ENCODE measurements around the gene FYB1. TPM values are rescaled to one million over a fixed set of nuclear protein-coding genes. Genes with fewer than 3 reads are reported as not detected.

FYB1 gene
- total and polyA plus RNA-seq, 2 of the 8 experiments (the other 6 are each of a cell fraction or from before 2014, with no cell fraction given), result not detected

GRCh38 chr5:39254671-39255070 lies 35.3 kb upstream of the FYB1 start:
- no peak for TF ChIP-seq SIN3A (conservative IDR thresholded peaks at IDR 0.05 in 1 of 2, IDR thresholded peaks at IDR 0.05 in 1 of 2; ENCODE audit: low read depth in 1 of 2, low read length in 2 of 2)
- no peak for TF ChIP-seq TEAD4 (IDR thresholded peaks at IDR 0.05; ENCODE audit: low read depth, low read length)
- no peak for TF ChIP-seq RBBP5 (IDR thresholded peaks at IDR 0.05; ENCODE audit: borderline replicate concordance, low read depth, low read length)
- TF ChIP-seq EP300 (IDR thresholded peaks at IDR 0.05; ENCODE audit: borderline replicate concordance in 1 of 2, low read depth in 2 of 2, low read length in 2 of 2), result no peak
- no peak for TF ChIP-seq RXRA (IDR thresholded peaks at IDR 0.05; ENCODE audit: insufficient read depth, low read depth, low read length)
- no peak for TF ChIP-seq BACH1 (IDR thresholded peaks at IDR 0.05; ENCODE audit: low read length)
- no peak for TF ChIP-seq CHD2 (IDR thresholded peaks at IDR 0.05; ENCODE audit: low read length)
- no peak for TF ChIP-seq SP2 (IDR thresholded peaks at IDR 0.05; ENCODE audit: low read length)
- no peak for TF ChIP-seq POU5F1 (IDR thresholded peaks at IDR 0.05; ENCODE audit: low read depth, low read length)
- CTCF ChIA-PET (ENCODE audit: partially characterized antibody), result interaction anchor here (0.9 to 1.2 kb wide), 3 partner anchors 10 to 37 kb away, joined by 3 to 4 read pairs (median 3); no protein-coding TSS in a partner anchor

More at GRCh38 chr5:39254671-39255070, 35.3 kb upstream of the FYB1 start:
- Histone ChIP-seq H3K4me3 (ENCODE audit: extremely low read depth in 1 of 4, insufficient read depth in 2 of 4, low read depth in 3 of 4, low read length in 4 of 4) (no peak overlapping the region), H4K5ac (ENCODE audit: insufficient read length, low read depth, low read length) (no peak overlapping the region), H3K9ac (replicated peaks in 1 of 4; ENCODE audit: extremely low read depth in 1 of 4, low read depth in 3 of 4, low read length in 3 of 4) (no peak overlapping the region), H4K8ac (ENCODE audit: extremely low read depth, insufficient read depth, low read length) (no peak overlapping the region), H2BK15ac (ENCODE audit: low read length) (no peak overlapping the region), H3K79me1 (ENCODE audit: low read depth, low read length) (no peaks in the 10 kb centered on the region), H2BK120ac (replicated peaks; ENCODE audit: low read depth, low read length) (no peak overlapping the region), H3K56ac (replicated peaks; ENCODE audit: insufficient read length, low read depth, low read length) (no peak overlapping the region), H3K18ac (ENCODE audit: extremely low read depth, low read length) (no peak overlapping the region), H3K4me2 (ENCODE audit: insufficient read depth in 1 of 2, low read depth in 2 of 2, low read length in 2 of 2) (no peak overlapping the region), H2BK20ac (ENCODE audit: low read length) (no peak overlapping the region), H2AFZ (ENCODE audit: low read length) (no peak overlapping the region), H3K9me3 (ENCODE audit: insufficient read depth in 2 of 2, low read depth in 1 of 2, low read length in 1 of 2) (no peaks in the 10 kb centered on the region), H3K23me2 (ENCODE audit: low read depth, low read length) (no peaks in the 10 kb centered on the region), H3K27me3 (replicated peaks in 1 of 4; ENCODE audit: control insufficient read depth in 3 of 4, extremely low read depth in 1 of 4, insufficient read depth in 3 of 4, low read length in 3 of 4) (no peaks in the 10 kb centered on the region), H3K4me1 (replicated peaks in 1 of 4; ENCODE audit: control insufficient read depth in 3 of 4, insufficient read depth in 4 of 4, low read length in 3 of 4) (no peaks in the 10 kb centered on the region), H4K91ac (replicated peaks; ENCODE audit: insufficient read length, low read length) (no peak overlapping the region), H2BK12ac (ENCODE audit: low read depth, low read length) (no peak overlapping the region), H2BK5ac (ENCODE audit: low read depth, low read length) (no peak overlapping the region), H3K4ac (replicated peaks; ENCODE audit: insufficient read length, low read depth, low read length) (no peak overlapping the region), H4K20me1 (replicated peaks in 1 of 2; ENCODE audit: control insufficient read depth in 1 of 2, insufficient read depth in 2 of 2, low read length in 2 of 2) (no peaks in the 10 kb centered on the region), H3K36me3 (ENCODE audit: control insufficient read depth in 2 of 4, insufficient read depth in 4 of 4, low read length in 3 of 4) (no peaks in the 10 kb centered on the region), H3K14ac (ENCODE audit: insufficient read length) (no peak overlapping the region), H3K23ac (ENCODE audit: insufficient read length) (no peak overlapping the region), H2AK5ac (ENCODE audit: low read depth, low read length) (no peak overlapping the region), H3K27ac (ENCODE audit: low read depth, low read length) (no peak overlapping the region), H3K79me2 (ENCODE audit: control insufficient read depth in 1 of 2, insufficient read depth in 2 of 2, low read length in 2 of 2) (no peaks in the 10 kb centered on the region)
- DNase-seq (ENCODE audit: low read depth in 1 of 2, low spot score in 2 of 2) (no peak), FAIRE-seq (no peak)
- POLR2A ChIA-PET (ENCODE audit: partially characterized antibody), result no interaction called here

Measured in H1 (cell line).